ENCODE data around the gene ADGRL2.

DNA sequence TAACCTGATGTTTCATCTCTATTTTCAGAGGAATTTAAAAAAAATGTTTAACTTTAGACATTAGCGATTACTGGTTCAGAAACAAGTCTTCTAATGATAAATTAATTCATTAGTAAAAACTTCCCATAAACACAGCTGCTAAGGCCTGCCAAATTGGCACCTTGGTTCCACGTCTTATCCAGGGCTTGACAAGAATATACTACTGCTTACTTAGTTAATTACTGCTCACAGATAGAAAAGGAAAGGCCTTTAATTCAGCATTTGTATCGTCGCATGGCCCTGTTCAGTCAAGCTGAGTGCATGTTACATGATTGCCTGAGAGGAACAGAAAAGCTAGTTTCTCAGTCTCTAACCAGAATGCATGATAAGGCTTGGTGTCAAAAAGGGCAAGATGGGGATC, 84.6 kb downstream of the ADGRL2 start:
- TF ChIP-seq EP300 (IDR thresholded peaks at IDR 0.05) (no peak), POLR2A (IDR thresholded peaks at IDR 0.05) (no peak)
- TF ChIP-seq, protein P1, sequence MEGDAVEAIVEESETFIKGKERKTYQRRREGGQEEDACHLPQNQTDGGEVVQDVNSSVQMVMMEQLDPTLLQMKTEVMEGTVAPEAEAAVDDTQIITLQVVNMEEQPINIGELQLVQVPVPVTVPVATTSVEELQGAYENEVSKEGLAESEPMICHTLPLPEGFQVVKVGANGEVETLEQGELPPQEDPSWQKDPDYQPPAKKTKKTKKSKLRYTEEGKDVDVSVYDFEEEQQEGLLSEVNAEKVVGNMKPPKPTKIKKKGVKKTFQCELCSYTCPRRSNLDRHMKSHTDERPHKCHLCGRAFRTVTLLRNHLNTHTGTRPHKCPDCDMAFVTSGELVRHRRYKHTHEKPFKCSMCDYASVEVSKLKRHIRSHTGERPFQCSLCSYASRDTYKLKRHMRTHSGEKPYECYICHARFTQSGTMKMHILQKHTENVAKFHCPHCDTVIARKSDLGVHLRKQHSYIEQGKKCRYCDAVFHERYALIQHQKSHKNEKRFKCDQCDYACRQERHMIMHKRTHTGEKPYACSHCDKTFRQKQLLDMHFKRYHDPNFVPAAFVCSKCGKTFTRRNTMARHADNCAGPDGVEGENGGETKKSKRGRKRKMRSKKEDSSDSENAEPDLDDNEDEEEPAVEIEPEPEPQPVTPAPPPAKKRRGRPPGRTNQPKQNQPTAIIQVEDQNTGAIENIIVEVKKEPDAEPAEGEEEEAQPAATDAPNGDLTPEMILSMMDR (IDR thresholded peaks at IDR 0.05), result no peak
